SKM-1 (cell line): ENCODE data around the gene EHBP1L1.

Source experiments
- DNase-seq: peaks from one replicate; lab custom pipeline; 2025; ENCODE audit not compliant: unreplicated experiment; lab: John Stamatoyannopoulos, UW

The EHBP1L1 gene

GRCh38 chr11:65576867-65577755, 1.3 kb downstream of the EHBP1L1 start:
- DNase-seq = peak; percentile 29

- DNase-seq = no peak
These were observed 1.9 kb downstream of the EHBP1L1 start for GRCh38 chr11:65577756-65578109.

- no peak for DNase-seq
These were observed 2.3 kb downstream of the EHBP1L1 start for GRCh38 chr11:65578134-65578533.

GRCh38 chr11:65578667-65579066, 2.8 kb downstream of the EHBP1L1 start:
- no peak for DNase-seq

GRCh38 chr11:65579291-65579690, 3.4 kb downstream of the EHBP1L1 start:
- DNase-seq = no peak

- no peak for DNase-seq
These were observed 4.3 kb downstream of the EHBP1L1 start for GRCh38 chr11:65580031-65580692.

GRCh38 chr11:65580756-65581155, 4.9 kb downstream of the EHBP1L1 start:
- no peak for DNase-seq

- no peak for DNase-seq
These were observed 6.1 kb downstream of the EHBP1L1 start for GRCh38 chr11:65581928-65582327.

- DNase-seq = no peak
These were observed 7.7 kb downstream of the EHBP1L1 start for GRCh38 chr11:65583589-65583988.

- no peak for DNase-seq
These were observed 8.3 kb downstream of the EHBP1L1 start for GRCh38 chr11:65584106-65584505.

GRCh38 chr11:65584723-65585171, 8.9 kb downstream of the EHBP1L1 start:
- DNase-seq = no peak

- DNase-seq = no peak
These were observed 9.8 kb downstream of the EHBP1L1 start for GRCh38 chr11:65585396-65586246.

GRCh38 chr11:65586247-65586630, 10.4 kb downstream of the EHBP1L1 start:
- no peak for DNase-seq

GRCh38 chr11:65586676-65587075, 10.8 kb downstream of the EHBP1L1 start:
- no peak for DNase-seq

- peak; percentile 45 for DNase-seq
These were observed 12.6 kb downstream of the EHBP1L1 start for GRCh38 chr11:65588199-65589054.

- DNase-seq = no peak
These were observed 13.8 kb downstream of the EHBP1L1 start for GRCh38 chr11:65589444-65590239.

GRCh38 chr11:65590240-65590738, 14.4 kb downstream of the EHBP1L1 start:
- no peak for DNase-seq

- no peak for DNase-seq
These were observed 16.3 kb downstream of the EHBP1L1 start for GRCh38 chr11:65591939-65592857.
